ENCODE data around the gene BLNK.

Gene BLNK

DNA sequence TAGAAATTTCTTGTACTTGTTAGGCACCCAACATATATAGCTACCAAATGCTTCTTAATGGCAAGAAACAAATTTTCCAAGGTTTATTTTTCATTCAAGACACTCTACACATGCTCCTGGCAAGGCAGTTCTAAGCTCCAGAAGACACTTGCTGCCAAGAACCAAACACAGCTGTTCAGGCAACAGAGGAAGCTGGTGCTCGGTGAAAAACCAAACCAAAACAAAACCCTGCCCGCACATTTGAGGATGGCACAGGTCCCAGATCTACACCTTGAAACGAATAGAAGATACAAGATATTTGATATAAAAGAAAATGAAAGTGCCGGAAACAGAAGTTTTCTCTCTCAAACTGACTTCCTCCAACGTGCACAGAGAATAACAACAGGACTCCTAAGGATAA lies 28.0 kb upstream of the BLNK start:
- Histone ChIP-seq H3K9ac (ENCODE audit: low read length) (no peak overlapping the region), H2AFZ (ENCODE audit: low read depth, low read length) (no peak overlapping the region), H3K36me3 (replicated peaks; ENCODE audit: low read depth, low read length) (no peaks in the 10 kb centered on the region), H3K79me2 (ENCODE audit: low read length) (no peaks in the 10 kb centered on the region), H4K20me1 (ENCODE audit: insufficient read depth, low read length) (no peaks in the 10 kb centered on the region), H3K27me3 (ENCODE audit: low read depth, low read length) (peaks cover 12% of the 10 kb centered on the region), H3K4me2 (ENCODE audit: low read length) (no peak overlapping the region), H3K27ac (ENCODE audit: low read length) (no peak overlapping the region), H3K9me3 (ENCODE audit: insufficient read depth, low read length) (no peaks in the 10 kb centered on the region), H3K4me3 (ENCODE audit: low read length) (no peak overlapping the region), H3K4me1 (ENCODE audit: low read length) (peaks cover 6% of the 10 kb centered on the region)
- TF ChIP-seq, protein P1, sequence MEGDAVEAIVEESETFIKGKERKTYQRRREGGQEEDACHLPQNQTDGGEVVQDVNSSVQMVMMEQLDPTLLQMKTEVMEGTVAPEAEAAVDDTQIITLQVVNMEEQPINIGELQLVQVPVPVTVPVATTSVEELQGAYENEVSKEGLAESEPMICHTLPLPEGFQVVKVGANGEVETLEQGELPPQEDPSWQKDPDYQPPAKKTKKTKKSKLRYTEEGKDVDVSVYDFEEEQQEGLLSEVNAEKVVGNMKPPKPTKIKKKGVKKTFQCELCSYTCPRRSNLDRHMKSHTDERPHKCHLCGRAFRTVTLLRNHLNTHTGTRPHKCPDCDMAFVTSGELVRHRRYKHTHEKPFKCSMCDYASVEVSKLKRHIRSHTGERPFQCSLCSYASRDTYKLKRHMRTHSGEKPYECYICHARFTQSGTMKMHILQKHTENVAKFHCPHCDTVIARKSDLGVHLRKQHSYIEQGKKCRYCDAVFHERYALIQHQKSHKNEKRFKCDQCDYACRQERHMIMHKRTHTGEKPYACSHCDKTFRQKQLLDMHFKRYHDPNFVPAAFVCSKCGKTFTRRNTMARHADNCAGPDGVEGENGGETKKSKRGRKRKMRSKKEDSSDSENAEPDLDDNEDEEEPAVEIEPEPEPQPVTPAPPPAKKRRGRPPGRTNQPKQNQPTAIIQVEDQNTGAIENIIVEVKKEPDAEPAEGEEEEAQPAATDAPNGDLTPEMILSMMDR (IDR thresholded peaks at IDR 0.05; ENCODE audit: low read depth, low read length): no peak
- no peak for TF ChIP-seq EZH2phosphoT487 (IDR thresholded peaks at IDR 0.05; ENCODE audit: low read depth)

DNA sequence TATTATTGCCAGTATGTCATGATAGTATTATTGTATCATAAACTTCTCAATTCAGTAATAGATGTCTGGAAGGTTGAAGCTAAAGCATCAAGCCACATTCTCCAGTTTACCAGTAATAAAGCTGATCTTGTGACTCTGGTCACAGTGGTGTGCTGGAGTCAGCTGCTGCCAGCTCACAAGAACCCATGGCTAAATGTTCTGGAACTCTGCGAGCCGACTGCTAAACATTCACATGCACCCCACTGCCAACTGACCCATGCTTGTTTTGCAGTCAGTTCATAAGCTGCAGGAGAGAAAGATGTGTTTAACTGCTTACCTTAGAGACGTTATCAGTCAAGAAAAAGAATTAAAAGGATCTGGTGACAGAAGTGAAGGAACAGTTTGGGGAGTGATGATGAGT lies 27.0 kb upstream of the BLNK start:
- peaks cover 10% of the 10 kb centered on the region for H3K4me1 ChIP-seq (ENCODE audit: low read length)
- no peak overlapping the region for H3K4me2 ChIP-seq (ENCODE audit: low read length)
- no peak overlapping the region for H3K9ac ChIP-seq (ENCODE audit: low read length)
- H3K36me3 ChIP-seq (replicated peaks; ENCODE audit: low read depth, low read length): no peaks in the 10 kb centered on the region
- peaks cover 12% of the 10 kb centered on the region for H3K27me3 ChIP-seq (ENCODE audit: low read depth, low read length)
- H3K79me2 ChIP-seq (ENCODE audit: low read length): no peaks in the 10 kb centered on the region
- H3K27ac ChIP-seq (ENCODE audit: low read length): no peak overlapping the region
- no peaks in the 10 kb centered on the region for H3K9me3 ChIP-seq (ENCODE audit: insufficient read depth, low read length)
- TF ChIP-seq, protein P1 (IDR thresholded peaks at IDR 0.05; ENCODE audit: low read depth, low read length): no peak
- no peak for TF ChIP-seq EZH2phosphoT487 (IDR thresholded peaks at IDR 0.05; ENCODE audit: low read depth)
- H3K4me3 ChIP-seq (ENCODE audit: low read length): no peak overlapping the region
- H4K20me1 ChIP-seq (ENCODE audit: insufficient read depth, low read length): no peaks in the 10 kb centered on the region
- H2AFZ ChIP-seq (ENCODE audit: low read depth, low read length): no peak overlapping the region

DNA sequence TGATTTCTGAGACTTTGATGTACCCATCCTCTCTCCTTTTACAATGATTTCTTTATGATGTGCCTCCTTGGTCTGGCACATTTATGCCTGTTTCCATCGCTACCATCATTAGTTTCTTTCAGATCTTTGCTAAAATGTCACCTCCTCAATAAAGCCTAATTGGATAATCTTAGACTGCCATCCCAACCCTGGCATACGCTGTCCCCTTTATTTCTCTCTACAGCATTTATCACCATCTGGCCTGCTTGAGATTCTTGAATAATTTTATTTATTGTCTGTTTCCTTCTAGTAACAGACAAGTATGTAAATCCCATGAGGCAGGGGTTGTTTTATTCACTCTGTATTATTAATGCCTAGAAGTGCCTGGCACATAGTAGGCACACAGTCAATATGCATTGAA lies 26.1 kb upstream of the BLNK start:
- Histone ChIP-seq H3K36me3 (replicated peaks; ENCODE audit: low read depth, low read length) (no peaks in the 10 kb centered on the region), H3K4me3 (ENCODE audit: low read length) (no peak overlapping the region), H3K9ac (ENCODE audit: low read length) (no peak overlapping the region), H2AFZ (ENCODE audit: low read depth, low read length) (no peak overlapping the region), H3K27me3 (ENCODE audit: low read depth, low read length) (peaks cover 12% of the 10 kb centered on the region), H3K9me3 (ENCODE audit: insufficient read depth, low read length) (no peaks in the 10 kb centered on the region), H3K79me2 (ENCODE audit: low read length) (peaks cover 5% of the 10 kb centered on the region), H3K4me2 (ENCODE audit: low read length) (no peak overlapping the region), H4K20me1 (ENCODE audit: insufficient read depth, low read length) (no peaks in the 10 kb centered on the region), H3K4me1 (ENCODE audit: low read length) (peaks cover 17% of the 10 kb centered on the region), H3K27ac (ENCODE audit: low read length) (no peak overlapping the region)
- TF ChIP-seq, protein P1 (IDR thresholded peaks at IDR 0.05; ENCODE audit: low read depth, low read length): no peak
- TF ChIP-seq EZH2phosphoT487 (IDR thresholded peaks at IDR 0.05; ENCODE audit: low read depth): no peak

DNA sequence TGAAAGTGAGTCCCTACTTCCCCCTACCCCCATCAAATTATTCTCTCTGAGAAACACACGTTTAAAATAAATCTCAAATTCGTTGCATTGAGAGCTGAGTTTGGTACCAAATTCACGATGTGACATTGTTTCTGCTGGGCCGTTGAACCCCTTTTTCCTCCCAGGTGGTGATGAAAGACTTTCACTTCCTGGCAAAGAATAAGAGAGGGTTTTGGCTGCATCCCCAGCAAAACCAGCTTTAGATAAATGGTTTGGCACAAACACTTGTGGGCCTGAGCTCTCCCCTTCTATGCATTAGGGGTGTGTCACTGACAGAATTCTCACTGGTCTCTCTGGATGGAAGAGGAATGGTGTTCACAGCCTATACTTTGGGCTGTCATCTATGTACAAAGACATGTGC lies 24.1 kb upstream of the BLNK start:
- no peaks in the 10 kb centered on the region; the same call in 1 of the 2 replicates for H3K27me3 ChIP-seq (ENCODE audit: low read depth, low read length)
- H2AFZ ChIP-seq (ENCODE audit: low read depth, low read length): no peak overlapping the region
- H3K4me1 ChIP-seq (ENCODE audit: low read length): peaks cover 37% of the 10 kb centered on the region
- no peak overlapping the region for H3K4me3 ChIP-seq (ENCODE audit: low read length)
- no peaks in the 10 kb centered on the region for H4K20me1 ChIP-seq (ENCODE audit: insufficient read depth, low read length)
- peaks cover 24% of the 10 kb centered on the region for H3K79me2 ChIP-seq (ENCODE audit: low read length)
- no peaks in the 10 kb centered on the region for H3K9me3 ChIP-seq (ENCODE audit: insufficient read depth, low read length)
- H3K36me3 ChIP-seq (replicated peaks; ENCODE audit: low read depth, low read length): no peaks in the 10 kb centered on the region
- no peak overlapping the region for H3K9ac ChIP-seq (ENCODE audit: low read length)
- H3K27ac ChIP-seq (ENCODE audit: low read length): no peak overlapping the region
- TF ChIP-seq EZH2phosphoT487 (IDR thresholded peaks at IDR 0.05; ENCODE audit: low read depth): no peak
- TF ChIP-seq, protein P1 (IDR thresholded peaks at IDR 0.05; ENCODE audit: low read depth, low read length): no peak
- H3K4me2 ChIP-seq (ENCODE audit: low read length): no peak overlapping the region
